ENCODE measurements around the gene MIB1.

DNA sequence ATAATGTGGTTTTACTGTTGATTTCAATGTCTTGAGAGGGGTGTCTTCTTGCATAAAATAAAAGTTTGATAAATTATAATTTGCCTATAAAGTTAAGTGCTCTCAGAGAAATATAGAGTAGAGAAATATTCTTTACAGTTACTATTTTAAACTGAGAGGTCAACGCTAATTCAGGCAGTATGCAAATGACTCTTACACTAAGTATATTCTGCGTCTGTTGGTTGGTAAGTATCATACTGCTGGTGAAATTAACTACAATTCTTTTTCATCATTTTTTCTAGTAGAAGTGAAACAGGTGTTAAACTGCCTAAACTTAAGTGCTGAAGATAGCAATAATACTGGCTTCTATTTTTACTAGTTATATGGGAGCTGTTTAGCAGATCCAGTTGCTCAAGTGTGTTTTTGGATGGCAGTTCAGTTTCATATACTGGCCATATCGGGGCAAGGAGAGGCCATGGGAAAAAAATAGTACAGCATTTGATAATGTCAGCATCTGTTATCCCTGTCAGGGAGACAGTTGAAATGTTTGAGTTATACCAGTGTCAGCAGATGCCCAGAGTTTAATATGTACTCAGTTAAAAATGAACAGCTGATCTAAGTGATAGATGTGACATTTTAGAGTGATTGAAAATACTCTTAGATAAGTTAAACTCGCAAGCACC is 86.2 kb downstream of the MIB1 start:
- TF ChIP-seq, protein P1, sequence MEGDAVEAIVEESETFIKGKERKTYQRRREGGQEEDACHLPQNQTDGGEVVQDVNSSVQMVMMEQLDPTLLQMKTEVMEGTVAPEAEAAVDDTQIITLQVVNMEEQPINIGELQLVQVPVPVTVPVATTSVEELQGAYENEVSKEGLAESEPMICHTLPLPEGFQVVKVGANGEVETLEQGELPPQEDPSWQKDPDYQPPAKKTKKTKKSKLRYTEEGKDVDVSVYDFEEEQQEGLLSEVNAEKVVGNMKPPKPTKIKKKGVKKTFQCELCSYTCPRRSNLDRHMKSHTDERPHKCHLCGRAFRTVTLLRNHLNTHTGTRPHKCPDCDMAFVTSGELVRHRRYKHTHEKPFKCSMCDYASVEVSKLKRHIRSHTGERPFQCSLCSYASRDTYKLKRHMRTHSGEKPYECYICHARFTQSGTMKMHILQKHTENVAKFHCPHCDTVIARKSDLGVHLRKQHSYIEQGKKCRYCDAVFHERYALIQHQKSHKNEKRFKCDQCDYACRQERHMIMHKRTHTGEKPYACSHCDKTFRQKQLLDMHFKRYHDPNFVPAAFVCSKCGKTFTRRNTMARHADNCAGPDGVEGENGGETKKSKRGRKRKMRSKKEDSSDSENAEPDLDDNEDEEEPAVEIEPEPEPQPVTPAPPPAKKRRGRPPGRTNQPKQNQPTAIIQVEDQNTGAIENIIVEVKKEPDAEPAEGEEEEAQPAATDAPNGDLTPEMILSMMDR (conservative IDR thresholded peaks at IDR 0.05) = no peak
- no peak for TF ChIP-seq ZFX (IDR thresholded peaks at IDR 0.05)
